Uterus (tissue), 4 donors: ENCODE measurements around the gene NOL4L. TPM values are rescaled to one million over a fixed set of nuclear protein-coding genes. Genes with fewer than 3 reads are reported as not detected.
"Not testable (repeated sequence)": the region's sequence is repeated elsewhere in the genome, so short reads cannot be mapped to it uniquely, and the experiment has no call there.

Experiments
- DNase-seq, 2 donors: peaks; one replicate each; pipeline ENCODE4 v3.0.0-alpha.2; 2019 to 2020
- H3K27ac ChIP-seq, 2 donors: fragments of 200-600 bp; sonication (generic); 1 replicate in 1 of 2; 2 replicates in 1 of 2; pipeline ENCODE4 v1.5.1; 2016 to 2018
- H3K27me3 ChIP-seq, 2 donors: fragments of 200-600 bp; sonication (generic); one replicate each; pipeline ENCODE4 v1.5.1; 2018 to 2019; ENCODE audit warnings: control low read depth in 1 of 2
- H3K36me3 ChIP-seq, 2 donors: fragments of 200-600 bp; sonication (generic); one replicate each; pipeline ENCODE4 v1.5.1; 2019; ENCODE audit warnings: control low read depth in 1 of 2
- H3K4me1 ChIP-seq, 2 donors: fragments of 200-600 bp; sonication (generic); one replicate each; pipeline ENCODE4 v1.5.1; 2018 to 2019; ENCODE audit warnings: control low read depth in 1 of 2
- H3K4me3 ChIP-seq, 2 donors: fragments of 200-600 bp; sonication (generic); 1 replicate in 1 of 2; 2 replicates in 1 of 2; pipeline ENCODE4 v1.5.1; 2018 to 2019; ENCODE audit warnings: mild to moderate bottlenecking in 1 of 2
- H3K9me3 ChIP-seq, 2 donors: fragments of 200-600 bp; sonication (generic); one replicate each; pipeline ENCODE4 v1.5.1; 2019; ENCODE audit warnings: control low read depth in 1 of 2
- CTCF ChIP-seq, 4 experiments: fragments of 200-600 bp in 2 of 4; fragments of 450-650 bp in 2 of 4; sonication (generic) in 2 of 4; IDR thresholded peaks; one replicate each; pipeline ENCODE4 v1.5.1; 2016 to 2019; ENCODE audit warnings: antibody characterized with exemption in 4 of 4, mild to moderate bottlenecking in 2 of 4, moderate library complexity in 1 of 4
- POLR2A ChIP-seq, 2 donors: fragments of 450-650 bp; IDR thresholded peaks; one replicate each; pipeline ENCODE4 v1.6.1; 2016; ENCODE audit warnings: antibody characterized with exemption in 2 of 2, mild to moderate bottlenecking in 1 of 2, moderate library complexity in 1 of 2
- intact Hi-C: fragments of 100-400 bp; cut with DNase I; formaldehyde crosslinking; loops from one replicate; pipeline ENCODE4 v1.15.1; 2023; ENCODE audit warnings: low total_unique reads
- total RNA-seq, 4 donors: library from RNA; depleted of rRNA in 3 of 4; stranded (reverse); fragments of >200 nt in 3 of 4; gene quantifications; one replicate each; pipeline versions ENCODE4 v1.1.0 to v1.2.4, GENCODE V29; 2014 to 2023
- donor health status: DM: yes; HTN: yes; CAD: no.

NOL4L gene
- total RNA-seq, 4 donors from 2014 or later, result 6.2 to 31.1 (median 9.6) TPM

GRCh38 chr20:32496811-32497533 is 88.2 kb downstream of the NOL4L start:
- DNase-seq, result no peak
- intact Hi-C loops, result no loop called here
- TF ChIP-seq POLR2A (IDR thresholded peaks at IDR 0.05) (no peak), CTCF (IDR thresholded peaks at IDR 0.05) (no peak)

GRCh38 chr20:32495949-32496348 is 89.2 kb downstream of the NOL4L start:
- Histone ChIP-seq H3K27ac (no peak overlapping the region), H3K4me3 (no peak overlapping the region), H3K9me3 (no peaks in the 10 kb centered on the region), H3K36me3 (no peaks in the 10 kb centered on the region), H3K4me1 (no peaks in the 10 kb centered on the region), H3K27me3 (no peaks in the 10 kb centered on the region)
- no peak for TF ChIP-seq POLR2A (IDR thresholded peaks at IDR 0.05)
- TF ChIP-seq CTCF (IDR thresholded peaks at IDR 0.05), result no peak
- intact Hi-C loops, result no loop called here
- DNase-seq, result no peak

More at GRCh38 chr20:32496811-32497533, 88.2 kb downstream of the NOL4L start:
- H3K27ac ChIP-seq, result no peak overlapping the region
- H3K4me3 ChIP-seq, result no peak overlapping the region
- no peaks in the 10 kb centered on the region for H3K4me1 ChIP-seq
- no peaks in the 10 kb centered on the region for H3K27me3 ChIP-seq
- no peaks in the 10 kb centered on the region for H3K9me3 ChIP-seq
- H3K36me3 ChIP-seq, result no peaks in the 10 kb centered on the region

GRCh38 chr20:32495217-32495565 is 89.9 kb downstream of the NOL4L start:
- TF ChIP-seq POLR2A (IDR thresholded peaks at IDR 0.05) (no peak), CTCF (IDR thresholded peaks at IDR 0.05) (no peak)
- Histone ChIP-seq H3K36me3 (no peaks in the 10 kb centered on the region), H3K4me3 (no peak overlapping the region), H3K27me3 (no peaks in the 10 kb centered on the region), H3K4me1 (no peaks in the 10 kb centered on the region), H3K27ac (no peak overlapping the region), H3K9me3 (no peaks in the 10 kb centered on the region)
- intact Hi-C loops, result no loop called here
- no peak for DNase-seq

- no peak overlapping the region for H3K27ac ChIP-seq
- H3K36me3 ChIP-seq, result no peaks in the 10 kb centered on the region
- intact Hi-C loops, result no loop called here
- TF ChIP-seq POLR2A (IDR thresholded peaks at IDR 0.05) (no peak), CTCF (IDR thresholded peaks at IDR 0.05) (no peak)
- no peak for DNase-seq
- H3K4me1 ChIP-seq, result no peaks in the 10 kb centered on the region
- H3K27me3 ChIP-seq, result no peaks in the 10 kb centered on the region
- no peak overlapping the region for H3K4me3 ChIP-seq
- H3K9me3 ChIP-seq, result no peaks in the 10 kb centered on the region
Observed at GRCh38 chr20:32494483-32495216, 90.5 kb downstream of the NOL4L start.

GRCh38 chr20:32493356-32493755 is 91.8 kb downstream of the NOL4L start:
- no peak overlapping the region for H3K4me3 ChIP-seq
- TF ChIP-seq POLR2A (IDR thresholded peaks at IDR 0.05) (no peak), CTCF (IDR thresholded peaks at IDR 0.05) (no peak)
- intact Hi-C loops, result no loop called here
- no peaks in the 10 kb centered on the region for H3K27me3 ChIP-seq
- H3K9me3 ChIP-seq, result no peaks in the 10 kb centered on the region
- no peak for DNase-seq
- H3K36me3 ChIP-seq, result no peaks in the 10 kb centered on the region
- H3K4me1 ChIP-seq, result no peaks in the 10 kb centered on the region
- H3K27ac ChIP-seq, result no peak overlapping the region

- DNase-seq, H3K4me1 ChIP-seq, H3K27ac ChIP-seq, H3K36me3 ChIP-seq, intact Hi-C loops, H3K4me3 ChIP-seq, H3K27me3 ChIP-seq, H3K9me3 ChIP-seq: not testable (repeated sequence)
Observed at GRCh38 chr20:32491764-32492151, 93.4 kb downstream of the NOL4L start.
